Ascending aorta (tissue), 2 donors: ENCODE results near the gene TCOF1. TPM values are rescaled to one million over a fixed set of nuclear protein-coding genes. Genes with fewer than 3 reads are reported as not detected.

Experiments used
- DNase-seq, 2 donors: peaks; one replicate each; pipeline ENCODE4 v3.0.0-alpha.2; 2019; ENCODE audit warnings: low spot score in 2 of 2
- H3K27ac ChIP-seq, 2 donors: fragments of 200-600 bp; sonication (generic); one replicate each; pipeline ENCODE4 v1.5.1; 2016 to 2017; ENCODE audit warnings: mild to moderate bottlenecking in 1 of 2
- H3K27me3 ChIP-seq: fragments of 200-600 bp; sonication (generic); one replicate; pipeline ENCODE4 v1.5.1; 2017
- H3K36me3 ChIP-seq, 2 donors: fragments of 200-600 bp; sonication (generic); one replicate each; pipeline ENCODE4 v1.5.1; 2016
- H3K4me1 ChIP-seq, 2 donors: fragments of 200-600 bp; sonication (generic); one replicate each; pipeline ENCODE4 v1.5.1; 2016 to 2017; ENCODE audit warnings: mild to moderate bottlenecking in 1 of 2
- H3K4me3 ChIP-seq, 2 donors: fragments of 200-600 bp; sonication (generic); one replicate each; pipeline ENCODE4 v1.5.1; 2016 to 2017; ENCODE audit warnings: mild to moderate bottlenecking in 1 of 2
- H3K9me3 ChIP-seq, 2 donors: fragments of 200-600 bp; sonication (generic); one replicate each; pipeline ENCODE4 v1.5.1; 2016
- intact Hi-C: fragments of 100-400 bp; cut with DNase I; formaldehyde crosslinking; loops from one replicate; pipeline ENCODE4 v1.15.1; 2023
- total RNA-seq: library from RNA; depleted of rRNA; stranded (reverse); fragments of >200 nt; gene quantifications from one replicate; pipeline ENCODE4 v1.1.0, GENCODE V29; 2016
- TF ChIP-seq, protein P1 (sequence below), 3 experiments: fragments of 200-600 bp in 2 of 3; fragments of 450-650 bp in 1 of 3; sonication (generic) in 2 of 3; IDR thresholded peaks; one replicate each; pipeline ENCODE4 v1.5.1; 2016 to 2019; ENCODE audit warnings: antibody characterized with exemption in 3 of 3, mild to moderate bottlenecking in 1 of 3, moderate library complexity in 1 of 3

TCOF1 gene
- total RNA-seq, 1 donor from 2014 or later, result 31.4 TPM

DNA sequence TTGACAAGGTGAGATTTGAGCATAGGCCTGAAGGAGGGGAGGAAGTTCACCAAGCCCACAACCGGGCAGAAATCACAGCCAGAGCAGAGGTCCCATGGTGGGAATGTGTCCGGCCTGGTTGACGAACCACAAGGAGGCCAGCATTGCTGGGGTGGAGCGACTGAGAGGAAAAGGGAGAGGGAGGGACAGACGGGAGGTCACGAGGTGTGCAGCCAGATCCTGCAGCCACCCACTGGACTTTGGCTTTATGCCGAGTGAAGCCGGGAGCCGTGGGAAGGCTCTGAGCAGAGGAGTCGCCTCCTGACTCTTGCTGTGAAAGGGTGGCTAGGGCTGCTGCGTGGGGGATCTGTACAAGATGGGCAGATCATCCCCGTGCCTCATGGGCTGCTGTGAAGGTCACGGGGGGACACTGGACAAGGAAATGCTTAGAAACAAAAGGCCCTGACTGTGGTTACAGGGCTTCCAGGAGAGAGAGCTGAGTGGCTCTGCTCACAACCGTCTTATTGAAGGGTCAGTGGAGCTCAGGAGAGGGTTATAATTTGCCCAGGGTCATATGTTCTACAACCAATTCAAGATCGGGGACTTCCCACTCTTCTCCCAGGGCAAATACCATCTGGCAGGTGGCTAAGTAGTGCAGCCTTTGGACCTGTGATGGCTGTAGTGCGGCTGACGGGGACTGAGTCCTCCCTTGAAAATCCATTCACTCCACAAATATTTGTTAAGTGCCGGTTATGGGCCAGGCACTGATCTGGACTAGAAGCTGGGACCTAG is 70.8 kb downstream of the TCOF1 start:
- TF ChIP-seq, protein P1, sequence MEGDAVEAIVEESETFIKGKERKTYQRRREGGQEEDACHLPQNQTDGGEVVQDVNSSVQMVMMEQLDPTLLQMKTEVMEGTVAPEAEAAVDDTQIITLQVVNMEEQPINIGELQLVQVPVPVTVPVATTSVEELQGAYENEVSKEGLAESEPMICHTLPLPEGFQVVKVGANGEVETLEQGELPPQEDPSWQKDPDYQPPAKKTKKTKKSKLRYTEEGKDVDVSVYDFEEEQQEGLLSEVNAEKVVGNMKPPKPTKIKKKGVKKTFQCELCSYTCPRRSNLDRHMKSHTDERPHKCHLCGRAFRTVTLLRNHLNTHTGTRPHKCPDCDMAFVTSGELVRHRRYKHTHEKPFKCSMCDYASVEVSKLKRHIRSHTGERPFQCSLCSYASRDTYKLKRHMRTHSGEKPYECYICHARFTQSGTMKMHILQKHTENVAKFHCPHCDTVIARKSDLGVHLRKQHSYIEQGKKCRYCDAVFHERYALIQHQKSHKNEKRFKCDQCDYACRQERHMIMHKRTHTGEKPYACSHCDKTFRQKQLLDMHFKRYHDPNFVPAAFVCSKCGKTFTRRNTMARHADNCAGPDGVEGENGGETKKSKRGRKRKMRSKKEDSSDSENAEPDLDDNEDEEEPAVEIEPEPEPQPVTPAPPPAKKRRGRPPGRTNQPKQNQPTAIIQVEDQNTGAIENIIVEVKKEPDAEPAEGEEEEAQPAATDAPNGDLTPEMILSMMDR (IDR thresholded peaks at IDR 0.05), result no peak
- Histone ChIP-seq H3K27me3 (no peaks in the 10 kb centered on the region), H3K9me3 (no peaks in the 10 kb centered on the region), H3K4me3 (no peak overlapping the region), H3K27ac (no peak overlapping the region), H3K36me3 (no peaks in the 10 kb centered on the region), H3K4me1 (no peaks in the 10 kb centered on the region)
- intact Hi-C loops, result no loop called here
- DNase-seq, result no peak

DNA sequence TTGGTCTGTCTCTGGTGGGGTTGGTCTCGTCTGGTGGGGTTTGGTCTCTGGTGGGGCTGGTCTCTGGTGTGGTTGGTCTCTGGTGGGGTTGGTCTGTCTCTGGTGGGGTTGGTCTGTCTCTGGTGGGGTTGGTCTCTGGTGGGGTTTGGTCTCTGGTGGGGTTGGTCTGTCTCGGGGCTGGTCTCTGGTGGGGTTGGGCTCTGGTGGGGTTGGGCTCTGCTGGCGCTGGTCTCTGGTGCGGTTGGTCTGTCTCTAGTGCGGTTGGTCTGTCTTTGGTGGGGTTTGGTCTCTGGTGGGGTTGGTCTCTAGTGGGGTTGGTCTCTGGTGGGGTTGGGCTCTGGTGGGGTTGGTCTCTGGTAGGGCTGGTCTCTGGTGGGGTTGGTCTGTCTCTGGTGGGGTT is 71.5 kb downstream of the TCOF1 start:
- Histone ChIP-seq H3K27ac (no peak overlapping the region), H3K4me1 (no peaks in the 10 kb centered on the region), H3K36me3 (no peaks in the 10 kb centered on the region), H3K27me3 (no peaks in the 10 kb centered on the region), H3K4me3 (no peak overlapping the region), H3K9me3 (no peaks in the 10 kb centered on the region)
- no peak for DNase-seq
- TF ChIP-seq, protein P1 (IDR thresholded peaks at IDR 0.05), result no peak
- intact Hi-C loops, result no loop called here

DNA sequence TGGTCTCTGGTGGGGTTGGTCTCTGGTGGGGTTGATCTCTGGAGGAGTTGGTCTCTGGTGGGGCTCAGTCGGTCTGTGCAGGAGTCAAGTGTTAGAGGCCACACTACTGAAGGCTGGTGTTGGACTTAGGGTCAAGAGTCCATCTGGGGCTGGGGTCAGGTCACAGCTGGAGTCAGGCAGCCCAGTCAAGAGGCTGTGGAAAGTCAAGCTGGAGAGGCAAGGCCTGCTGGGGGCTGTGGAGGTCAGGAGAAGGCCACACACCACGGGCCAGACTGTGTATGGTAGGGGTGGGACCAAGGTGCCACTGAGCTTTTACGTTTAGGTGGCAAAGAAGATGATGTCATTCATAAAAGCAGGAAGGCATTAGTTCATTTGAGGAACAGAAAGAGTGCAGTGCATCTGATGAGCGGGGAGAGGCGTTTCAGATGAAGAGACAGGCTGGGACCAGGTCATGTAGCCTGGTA is 71.9 kb downstream of the TCOF1 start:
- intact Hi-C loops, result no loop called here
- Histone ChIP-seq H3K27me3 (no peaks in the 10 kb centered on the region), H3K9me3 (no peaks in the 10 kb centered on the region), H3K4me3 (no peak overlapping the region), H3K4me1 (no peaks in the 10 kb centered on the region), H3K27ac (no peak overlapping the region), H3K36me3 (no peaks in the 10 kb centered on the region)
- DNase-seq, result no peak
- TF ChIP-seq, protein P1 (IDR thresholded peaks at IDR 0.05), result no peak

DNA sequence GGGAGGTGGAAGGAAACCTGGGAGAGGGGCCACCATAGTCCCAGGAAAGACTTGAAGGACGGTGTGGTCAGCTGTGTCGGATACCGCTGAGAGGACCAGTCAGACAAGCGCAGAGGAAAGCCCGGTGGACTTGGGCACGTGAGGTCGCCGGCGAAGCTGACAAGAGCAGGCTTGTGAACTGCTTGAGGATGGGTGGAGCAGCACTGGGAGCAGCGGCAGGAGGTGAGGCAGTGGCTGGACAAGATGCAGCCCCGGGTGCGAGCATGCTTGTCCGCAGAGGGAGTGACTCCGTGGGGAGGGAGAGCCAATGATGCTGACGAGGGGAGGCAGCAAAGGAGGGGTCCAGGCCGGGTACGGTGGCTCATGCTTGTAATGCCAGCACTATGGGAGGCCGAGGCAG is 73.6 kb downstream of the TCOF1 start:
- Histone ChIP-seq H3K27ac (no peak overlapping the region), H3K27me3 (no peaks in the 10 kb centered on the region), H3K9me3 (no peaks in the 10 kb centered on the region), H3K4me3 (no peak overlapping the region), H3K4me1 (no peaks in the 10 kb centered on the region), H3K36me3 (no peaks in the 10 kb centered on the region)
- no peak for DNase-seq
- intact Hi-C loops, result no loop called here
- TF ChIP-seq, protein P1 (IDR thresholded peaks at IDR 0.05), result no peak

DNA sequence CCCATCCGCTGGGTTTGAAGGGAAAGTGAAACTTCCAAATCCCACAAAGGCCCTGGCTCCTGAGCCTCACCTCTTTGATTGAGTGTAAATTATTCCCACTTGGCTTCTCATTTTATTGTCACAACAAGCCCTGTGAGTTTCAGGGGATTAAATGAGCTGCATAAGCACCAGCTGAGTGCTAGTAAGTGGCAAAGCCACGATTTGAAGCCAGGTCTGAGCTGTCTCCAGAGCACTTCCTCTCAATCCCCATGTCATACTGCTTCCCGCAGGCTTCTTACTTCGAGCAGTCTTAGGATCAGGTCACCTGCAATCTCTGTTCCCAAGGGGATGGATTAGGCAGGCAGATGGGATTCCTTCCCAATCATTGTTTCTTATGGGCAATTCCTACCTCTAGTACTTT is 74.1 kb downstream of the TCOF1 start:
- TF ChIP-seq, protein P1 (IDR thresholded peaks at IDR 0.05), result no peak
- Histone ChIP-seq H3K4me3 (no peak overlapping the region), H3K9me3 (no peaks in the 10 kb centered on the region), H3K27ac (no peak overlapping the region), H3K27me3 (no peaks in the 10 kb centered on the region), H3K4me1 (peaks cover 0 to 3% of the 10 kb centered on the region in 2 donors), H3K36me3 (no peaks in the 10 kb centered on the region)
- no peak for DNase-seq
- intact Hi-C loops, result no loop called here
